Jurkat, Clone E6-1 (cell line): Measurements from ENCODE around the gene CMAS.

Experiments
- DNase-seq: peaks from one replicate; pipeline ENCODE4 v3.0.0-alpha.2; 2011; ENCODE audit warnings: low read depth, low spot score
- H3K4me3 ChIP-seq: 2 replicates; pipeline ENCODE4 v1.5.1; 2011; ENCODE audit warnings: mild to moderate bottlenecking, low read length, control low read depth, moderate library complexity

CMAS gene

DNA sequence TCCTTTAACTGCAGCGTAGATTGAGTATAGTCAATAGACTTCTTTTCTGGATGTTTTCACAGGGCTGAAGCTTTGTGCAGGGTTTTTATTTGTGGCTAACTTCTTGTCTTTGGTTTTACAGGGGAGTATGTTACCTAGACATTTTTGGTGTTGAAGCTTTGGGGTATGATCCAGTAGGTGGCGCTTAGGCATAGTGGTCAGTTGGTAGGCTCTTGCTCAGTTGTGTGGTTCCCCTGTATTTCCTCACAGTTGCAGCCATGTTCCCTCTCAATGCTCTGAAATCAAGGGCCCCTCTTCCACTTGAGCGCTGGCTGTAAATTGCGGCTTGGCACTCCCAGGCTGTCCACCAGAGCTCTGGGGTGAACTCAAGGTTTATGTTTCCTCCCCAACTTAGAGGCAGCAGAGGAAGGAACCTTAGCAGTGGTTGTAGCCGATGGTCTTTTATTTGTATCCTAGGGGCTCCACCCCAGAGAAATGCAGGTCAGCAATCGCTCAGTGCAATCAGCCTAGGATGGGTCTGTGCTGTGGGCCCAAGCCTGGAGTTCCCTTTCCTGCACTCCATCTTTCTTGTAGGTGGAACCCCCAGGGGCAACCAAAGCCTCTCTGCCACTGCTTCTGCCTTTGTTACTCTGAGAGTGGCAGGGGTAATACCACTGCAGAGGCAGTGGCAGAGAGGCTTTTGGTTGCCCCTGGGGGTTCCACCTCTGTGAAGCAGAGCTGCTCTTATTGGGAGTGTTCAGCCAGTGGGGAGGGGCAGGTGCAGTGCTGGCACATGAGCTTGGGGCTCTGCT, 55.1 kb downstream of the CMAS start:
- DNase-seq, result peak; percentile 56
- no peak overlapping the region for H3K4me3 ChIP-seq

DNA sequence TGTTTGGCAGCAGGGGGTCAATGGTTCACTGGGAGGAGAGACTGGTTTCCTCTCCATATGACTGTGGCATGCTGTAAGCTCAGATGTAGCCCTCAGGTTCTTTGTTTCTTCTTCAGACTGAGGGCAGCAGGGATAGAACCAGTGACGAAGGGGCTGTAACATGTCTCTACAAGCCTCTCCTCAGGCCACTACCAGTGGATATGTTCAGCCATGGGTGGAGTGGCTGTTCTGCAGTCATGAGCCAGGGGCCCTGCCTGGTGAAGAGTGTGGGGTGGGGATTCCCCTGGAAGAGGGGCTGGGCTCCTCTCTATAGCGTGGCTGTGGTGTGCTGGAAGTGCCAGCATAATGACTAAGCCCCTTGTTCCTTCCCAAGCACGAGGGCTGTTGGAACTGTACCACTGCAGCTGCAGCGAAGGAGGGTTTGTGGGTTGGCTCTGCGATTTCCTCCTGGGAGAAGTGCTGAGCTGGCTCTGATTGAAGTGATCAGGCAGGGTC, 55.8 kb downstream of the CMAS start:
- DNase-seq, result peak; percentile 51
- H3K4me3 ChIP-seq, result no peak overlapping the region

DNA sequence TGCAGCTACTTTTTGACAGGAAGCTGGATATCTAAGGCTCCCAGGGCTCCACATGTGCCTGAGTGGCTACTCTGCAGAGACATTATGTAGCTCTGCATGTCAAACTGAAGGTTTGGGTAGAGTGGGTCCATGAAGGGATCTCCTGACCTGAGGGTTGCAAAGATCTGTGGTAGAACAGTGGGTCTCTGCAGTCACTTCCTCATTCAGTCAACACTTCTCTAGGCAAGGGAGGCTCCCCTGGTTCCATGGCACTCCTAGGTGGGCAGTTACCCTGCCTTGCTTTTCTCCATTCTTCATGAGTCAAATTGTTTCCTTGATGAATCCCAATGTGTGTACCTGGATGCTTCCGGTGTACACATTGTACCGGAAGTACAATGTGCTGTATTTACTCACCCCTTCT, 57.4 kb downstream of the CMAS start:
- no peak for DNase-seq

DNA sequence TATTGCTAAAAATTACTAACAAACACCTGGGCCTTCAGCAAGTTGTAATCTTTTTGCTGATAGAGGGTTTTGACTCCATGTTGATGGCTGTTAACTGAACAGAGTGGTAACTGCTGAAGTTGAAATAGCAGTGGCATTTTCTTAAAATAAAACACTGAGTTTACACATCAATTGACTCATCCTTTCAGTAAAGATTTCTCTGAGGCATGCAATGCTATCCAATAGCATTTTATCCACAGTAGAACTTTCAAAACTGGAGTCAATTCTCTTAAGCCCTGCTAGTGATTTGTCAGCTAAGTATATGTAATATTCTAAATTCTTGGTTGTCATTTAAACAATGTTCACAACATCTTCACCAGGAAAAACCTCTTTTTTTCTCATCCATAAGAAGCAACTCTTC, 59.5 kb downstream of the CMAS start:
- DNase-seq, result no peak
- no peak overlapping the region for H3K4me3 ChIP-seq

More for the DNA sequence above, 57.4 kb downstream of the CMAS start:
- H3K4me3 ChIP-seq, result no peak overlapping the region

DNA sequence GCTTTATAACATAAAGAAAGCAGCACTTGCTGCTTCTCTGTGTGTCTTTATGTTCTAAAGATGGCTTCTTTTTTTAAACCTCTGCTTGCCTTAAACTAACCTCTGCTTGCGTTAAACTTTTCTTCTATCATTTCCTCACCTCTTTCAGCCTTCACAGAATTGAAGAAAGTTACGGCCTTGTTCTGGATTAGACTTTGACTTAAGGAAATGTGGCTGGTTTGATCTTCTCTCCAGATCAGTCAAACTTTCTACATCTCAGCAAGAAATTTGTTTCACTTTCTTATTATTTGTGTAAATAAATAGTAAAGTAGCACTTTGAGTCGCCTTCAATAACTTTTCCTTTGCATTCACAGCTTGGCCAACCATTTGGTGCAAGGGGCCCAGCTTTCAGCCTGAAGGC, 64.2 kb downstream of the CMAS start:
- no peak overlapping the region for H3K4me3 ChIP-seq
- no peak for DNase-seq
